ENCODE data around the gene EVC. TPM values are rescaled to one million over a fixed set of nuclear protein-coding genes. Genes with fewer than 3 reads are reported as not detected.

The EVC gene
- total RNA-seq, 1 donor from 2014 or later = 30.2 TPM

GRCh38 chr4:5790546-5790857, 79.5 kb downstream of the EVC start:
- no peak for DNase-seq (ENCODE audit: low spot score, unreplicated experiment)
- Mint-ChIP-seq H3K4me1 (ENCODE audit: low read depth) (no peaks in the 10 kb centered on the region), H3K27ac (no peak overlapping the region), H3K4me3 (ENCODE audit: low read depth) (no peak overlapping the region), H3K9me3 (ENCODE audit: low read depth) (no peaks in the 10 kb centered on the region), H3K36me3 (ENCODE audit: insufficient read depth) (peaks cover 32% of the 10 kb centered on the region), H3K27me3 (no peaks in the 10 kb centered on the region)
- TF ChIP-seq CTCF (IDR thresholded peaks at IDR 0.05; ENCODE audit: unreplicated experiment) = no peak

DNA sequence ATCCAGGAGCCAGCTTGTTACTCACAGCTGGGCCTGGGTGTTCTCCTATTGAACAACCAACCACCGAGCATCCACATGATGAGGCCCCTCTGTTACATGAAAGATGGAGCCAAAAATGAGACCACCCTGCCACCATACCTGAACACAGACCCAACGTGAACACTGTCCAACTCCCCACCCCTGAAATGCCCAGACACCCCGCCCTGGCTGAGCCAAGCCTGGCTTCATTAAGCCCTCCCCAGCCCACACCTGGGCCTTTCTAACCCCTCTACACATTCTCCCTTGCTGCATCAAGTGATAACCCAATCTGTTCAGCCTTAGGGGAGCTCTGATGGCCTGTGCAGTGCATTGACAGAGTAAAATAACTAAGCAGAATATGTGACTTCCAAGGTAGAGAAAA, 80.7 kb downstream of the EVC start:
- H3K4me3 Mint-ChIP-seq (ENCODE audit: low read depth) = no peak overlapping the region
- no peaks in the 10 kb centered on the region for H3K4me1 Mint-ChIP-seq (ENCODE audit: low read depth)
- H3K27me3 Mint-ChIP-seq = no peaks in the 10 kb centered on the region
- DNase-seq (ENCODE audit: low spot score, unreplicated experiment) = no peak
- no peak overlapping the region for H3K27ac Mint-ChIP-seq
- H3K9me3 Mint-ChIP-seq (ENCODE audit: low read depth) = no peaks in the 10 kb centered on the region
- H3K36me3 Mint-ChIP-seq (ENCODE audit: insufficient read depth) = peaks cover 34% of the 10 kb centered on the region
- no peak for TF ChIP-seq CTCF (IDR thresholded peaks at IDR 0.05; ENCODE audit: unreplicated experiment)

- TF ChIP-seq CTCF (IDR thresholded peaks at IDR 0.05; ENCODE audit: unreplicated experiment) = no peak
- Mint-ChIP-seq H3K4me3 (ENCODE audit: low read depth) (no peak overlapping the region), H3K36me3 (ENCODE audit: insufficient read depth) (peaks cover 19% of the 10 kb centered on the region), H3K4me1 (ENCODE audit: low read depth) (no peaks in the 10 kb centered on the region), H3K27me3 (no peaks in the 10 kb centered on the region), H3K9me3 (ENCODE audit: low read depth) (no peaks in the 10 kb centered on the region), H3K27ac (no peak overlapping the region)
- no peak for DNase-seq (ENCODE audit: low spot score, unreplicated experiment)
Observed at GRCh38 chr4:5793514-5793913, 82.5 kb downstream of the EVC start.

DNA sequence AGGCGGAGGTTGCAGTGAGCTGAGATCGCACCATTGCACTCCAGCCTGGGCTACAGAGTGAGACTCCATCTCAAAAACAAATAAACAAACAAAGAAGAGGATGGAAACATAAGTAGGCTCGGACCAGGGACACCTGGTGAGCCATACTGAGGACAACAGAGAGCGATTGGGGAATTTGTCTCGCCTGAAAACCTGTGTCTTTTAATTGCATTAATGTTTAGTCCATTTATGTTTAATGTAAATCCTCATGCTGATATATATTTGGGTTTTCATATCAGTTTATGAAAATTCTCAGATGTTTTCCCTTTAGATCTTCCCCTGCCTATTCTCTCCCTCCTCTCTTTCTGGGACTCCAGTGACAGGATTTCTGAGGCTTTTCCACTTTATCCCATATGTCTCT, 84.6 kb downstream of the EVC start:
- H3K4me3 Mint-ChIP-seq (ENCODE audit: low read depth) = no peak overlapping the region
- H3K27me3 Mint-ChIP-seq = no peaks in the 10 kb centered on the region
- no peaks in the 10 kb centered on the region for H3K4me1 Mint-ChIP-seq (ENCODE audit: low read depth)
- TF ChIP-seq CTCF (IDR thresholded peaks at IDR 0.05; ENCODE audit: unreplicated experiment) = no peak
- DNase-seq (ENCODE audit: low spot score, unreplicated experiment) = no peak
- H3K27ac Mint-ChIP-seq = no peak overlapping the region
- no peaks in the 10 kb centered on the region for H3K9me3 Mint-ChIP-seq (ENCODE audit: low read depth)
- H3K36me3 Mint-ChIP-seq (ENCODE audit: insufficient read depth) = peaks cover 14% of the 10 kb centered on the region

DNA sequence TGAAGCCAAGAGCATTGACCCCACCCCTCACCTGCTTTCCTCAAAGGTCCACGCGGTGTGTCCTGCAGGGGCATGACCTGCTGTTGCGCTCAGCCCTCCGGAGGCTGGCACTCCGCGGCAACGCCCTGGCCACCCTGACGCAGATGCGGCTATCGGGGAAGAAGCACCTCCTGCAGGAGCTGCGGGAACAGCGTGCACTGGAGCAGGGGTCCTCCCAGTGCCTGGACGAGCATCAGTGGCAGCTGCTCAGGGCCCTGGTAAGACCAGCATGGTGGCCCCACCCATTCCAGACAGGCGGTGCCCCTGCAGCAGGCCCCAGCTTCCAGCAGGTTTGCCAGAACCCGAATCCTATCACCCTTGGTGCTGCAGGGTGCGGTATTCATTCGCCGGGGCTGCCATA, 86.0 kb downstream of the EVC start:
- no peaks in the 10 kb centered on the region for H3K9me3 Mint-ChIP-seq (ENCODE audit: low read depth)
- no peaks in the 10 kb centered on the region for H3K4me1 Mint-ChIP-seq (ENCODE audit: low read depth)
- no peaks in the 10 kb centered on the region for H3K27me3 Mint-ChIP-seq
- TF ChIP-seq CTCF (IDR thresholded peaks at IDR 0.05; ENCODE audit: unreplicated experiment) = no peak
- H3K27ac Mint-ChIP-seq = no peak overlapping the region
- H3K36me3 Mint-ChIP-seq (ENCODE audit: insufficient read depth) = peaks cover 16% of the 10 kb centered on the region
- no peak for DNase-seq (ENCODE audit: low spot score, unreplicated experiment)
- no peak overlapping the region for H3K4me3 Mint-ChIP-seq (ENCODE audit: low read depth)
